ENCODE results near the gene SQSTM1. TPM values are rescaled to one million over a fixed set of nuclear protein-coding genes. Genes with fewer than 3 reads are reported as not detected.
A peak's percentile ranks its signal among the peaks of the same experiment; 100 is the strongest.

The SQSTM1 gene
- total RNA-seq, 1 donor from 2014 or later = 27.6 TPM

DNA sequence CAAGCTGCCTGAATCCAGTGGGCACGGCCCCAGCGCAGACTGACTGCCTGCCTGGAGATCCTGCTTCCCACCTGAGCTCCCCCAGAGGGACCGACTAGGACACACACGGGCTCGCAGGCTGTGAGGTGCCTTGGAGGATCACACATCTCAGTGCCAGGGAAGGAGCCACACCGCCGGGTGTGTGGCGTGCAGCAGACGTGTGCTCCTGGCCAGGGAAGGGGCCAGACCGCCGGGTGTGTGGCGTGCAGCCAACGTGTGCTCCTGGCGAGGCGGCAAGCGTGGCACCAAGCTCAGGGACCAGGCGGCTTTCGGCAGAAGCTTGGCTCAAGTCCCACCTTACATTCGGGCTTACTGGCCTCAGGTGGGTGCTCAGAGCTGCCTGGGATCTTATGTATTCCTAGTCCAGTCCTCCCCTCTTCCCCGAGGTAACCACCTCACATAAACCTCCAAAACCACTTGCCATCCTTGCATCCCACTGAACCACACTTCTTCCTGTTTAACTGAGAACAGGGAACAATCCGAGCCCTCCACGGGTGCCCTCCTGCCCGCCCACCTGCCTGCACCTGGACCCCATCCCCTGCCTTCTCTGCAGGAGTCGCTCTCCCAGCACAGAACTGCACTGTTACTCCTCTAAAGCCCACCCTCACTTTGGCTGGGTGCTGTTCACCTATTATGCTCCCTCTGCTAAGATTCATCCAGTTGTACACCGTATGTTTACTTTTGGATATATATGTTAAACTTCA lies 60.3 kb downstream of the SQSTM1 start:
- Mint-ChIP-seq H3K36me3 (peaks cover 50% of the 10 kb centered on the region), H3K4me1 (no peaks in the 10 kb centered on the region), H3K27me3 (ENCODE audit: insufficient read depth, low read depth) (peaks cover 2% of the 10 kb centered on the region), H3K4me3 (peak overlapping the region; percentile 1), H3K27ac (peak overlapping the region; percentile 12), H3K9me3 (peaks cover 32% of the 10 kb centered on the region)
- Histone ChIP-seq H3K36me3 (peaks cover 16% of the 10 kb centered on the region), H3F3A (ENCODE audit: low read depth) (no peaks in the 10 kb centered on the region), H4K20me1 (ENCODE audit: low read depth) (no peaks in the 10 kb centered on the region), H3K4me3 (no peak overlapping the region), H3K27ac (no peak overlapping the region), H2AFZ (replicated peaks) (no peak overlapping the region), H3K9ac (no peak overlapping the region), H3K9me3 (ENCODE audit: low read depth) (peaks cover 15% of the 10 kb centered on the region), H3K79me2 (ENCODE audit: low read depth) (no peaks in the 10 kb centered on the region), H3K4me1 (no peaks in the 10 kb centered on the region), H3K4me2 (no peak overlapping the region), H3K27me3 (no peaks in the 10 kb centered on the region)
- DNase-seq (ENCODE audit: low spot score) = no peak
- TF ChIP-seq, protein P1, sequence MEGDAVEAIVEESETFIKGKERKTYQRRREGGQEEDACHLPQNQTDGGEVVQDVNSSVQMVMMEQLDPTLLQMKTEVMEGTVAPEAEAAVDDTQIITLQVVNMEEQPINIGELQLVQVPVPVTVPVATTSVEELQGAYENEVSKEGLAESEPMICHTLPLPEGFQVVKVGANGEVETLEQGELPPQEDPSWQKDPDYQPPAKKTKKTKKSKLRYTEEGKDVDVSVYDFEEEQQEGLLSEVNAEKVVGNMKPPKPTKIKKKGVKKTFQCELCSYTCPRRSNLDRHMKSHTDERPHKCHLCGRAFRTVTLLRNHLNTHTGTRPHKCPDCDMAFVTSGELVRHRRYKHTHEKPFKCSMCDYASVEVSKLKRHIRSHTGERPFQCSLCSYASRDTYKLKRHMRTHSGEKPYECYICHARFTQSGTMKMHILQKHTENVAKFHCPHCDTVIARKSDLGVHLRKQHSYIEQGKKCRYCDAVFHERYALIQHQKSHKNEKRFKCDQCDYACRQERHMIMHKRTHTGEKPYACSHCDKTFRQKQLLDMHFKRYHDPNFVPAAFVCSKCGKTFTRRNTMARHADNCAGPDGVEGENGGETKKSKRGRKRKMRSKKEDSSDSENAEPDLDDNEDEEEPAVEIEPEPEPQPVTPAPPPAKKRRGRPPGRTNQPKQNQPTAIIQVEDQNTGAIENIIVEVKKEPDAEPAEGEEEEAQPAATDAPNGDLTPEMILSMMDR (IDR thresholded peaks at IDR 0.05) = no peak

DNA sequence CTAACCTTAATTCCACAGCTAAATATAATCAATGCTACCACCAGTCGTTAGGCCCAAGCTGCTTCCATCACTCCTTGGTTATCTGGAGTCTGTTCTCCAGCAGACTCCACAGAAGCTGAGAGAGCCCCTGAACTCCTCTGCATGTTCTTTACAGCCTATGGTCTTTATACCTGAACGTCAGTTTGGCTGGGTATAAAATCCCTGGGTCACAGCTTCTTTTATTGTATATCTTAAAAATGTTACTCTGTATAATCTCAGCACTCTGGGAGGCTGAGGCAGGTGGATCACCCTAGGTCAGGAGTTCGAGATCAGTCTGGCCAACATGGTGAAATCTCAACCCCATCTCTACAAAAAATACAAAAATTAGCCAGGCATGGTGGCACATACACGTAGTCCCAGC lies 61.6 kb downstream of the SQSTM1 start:
- no peaks in the 10 kb centered on the region for H3K4me1 Mint-ChIP-seq
- H4K20me1 ChIP-seq (ENCODE audit: low read depth) = no peaks in the 10 kb centered on the region
- no peaks in the 10 kb centered on the region for H3K79me2 ChIP-seq (ENCODE audit: low read depth)
- TF ChIP-seq EZH2phosphoT487 (IDR thresholded peaks at IDR 0.05) (no peak), EZH2 (IDR thresholded peaks at IDR 0.05) (no peak)
- TF ChIP-seq, protein P1 (IDR thresholded peaks at IDR 0.05) = no peak
- H3K36me3 Mint-ChIP-seq = peaks cover 60% of the 10 kb centered on the region
- no peak overlapping the region for H3K4me3 Mint-ChIP-seq
- no peak for DNase-seq (ENCODE audit: low spot score)
- H3K36me3 ChIP-seq = peaks cover 16% of the 10 kb centered on the region
- H3K9me3 ChIP-seq (ENCODE audit: low read depth) = peaks cover 15% of the 10 kb centered on the region
- no peak overlapping the region for H3K4me2 ChIP-seq
- no peaks in the 10 kb centered on the region for H3K27me3 ChIP-seq
- peaks cover 33% of the 10 kb centered on the region for H3K9me3 Mint-ChIP-seq
- no peak overlapping the region for H3K27ac ChIP-seq
- no peak overlapping the region for H3K9ac ChIP-seq
- peaks cover 2% of the 10 kb centered on the region for H3K27me3 Mint-ChIP-seq (ENCODE audit: insufficient read depth, low read depth)
- H3K4me1 ChIP-seq = no peaks in the 10 kb centered on the region
- no peaks in the 10 kb centered on the region for H3F3A ChIP-seq (ENCODE audit: low read depth)
- H2AFZ ChIP-seq (replicated peaks) = no peak overlapping the region
- no peak overlapping the region for H3K4me3 ChIP-seq
- no peak overlapping the region for H3K27ac Mint-ChIP-seq

DNA sequence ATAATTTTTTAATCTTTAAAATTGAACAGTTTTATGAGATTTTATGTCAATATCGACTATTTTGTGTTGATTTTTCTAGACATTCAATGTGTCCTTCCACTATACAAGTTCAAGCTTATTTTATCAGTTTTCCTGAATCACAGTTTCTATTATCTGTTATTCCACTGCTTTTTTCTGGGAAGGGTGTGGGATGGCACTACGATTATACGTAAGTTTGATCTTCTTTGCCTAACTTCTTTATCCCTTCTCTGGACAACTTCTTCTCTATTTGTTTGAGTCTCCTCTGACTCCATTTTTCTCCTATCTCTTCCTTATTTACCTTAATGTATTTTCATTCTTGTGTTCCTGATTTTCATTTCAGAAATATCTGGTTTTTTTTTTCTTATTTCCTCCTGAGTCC lies 62.5 kb downstream of the SQSTM1 start:
- H3K79me2 ChIP-seq (ENCODE audit: low read depth) = no peaks in the 10 kb centered on the region
- no peak overlapping the region for H3K4me2 ChIP-seq
- no peak for TF ChIP-seq EZH2 (IDR thresholded peaks at IDR 0.05)
- TF ChIP-seq EZH2phosphoT487 (IDR thresholded peaks at IDR 0.05) = no peak
- TF ChIP-seq, protein P1 (IDR thresholded peaks at IDR 0.05) = no peak
- H3K9me3 Mint-ChIP-seq = peaks cover 33% of the 10 kb centered on the region
- peaks cover 16% of the 10 kb centered on the region for H3K36me3 ChIP-seq
- no peak overlapping the region for H3K4me3 Mint-ChIP-seq
- H3K4me3 ChIP-seq = no peak overlapping the region
- peaks cover 58% of the 10 kb centered on the region for H3K36me3 Mint-ChIP-seq
- H3K27ac ChIP-seq = no peak overlapping the region
- H3K27ac Mint-ChIP-seq = no peak overlapping the region
- peaks cover 15% of the 10 kb centered on the region for H3K9me3 ChIP-seq (ENCODE audit: low read depth)
- no peaks in the 10 kb centered on the region for H3F3A ChIP-seq (ENCODE audit: low read depth)
- no peaks in the 10 kb centered on the region for H4K20me1 ChIP-seq (ENCODE audit: low read depth)
- H2AFZ ChIP-seq (replicated peaks) = no peak overlapping the region
- no peak for DNase-seq (ENCODE audit: low spot score)
- H3K9ac ChIP-seq = no peak overlapping the region
- H3K27me3 Mint-ChIP-seq (ENCODE audit: insufficient read depth, low read depth) = peaks cover 2% of the 10 kb centered on the region
- no peaks in the 10 kb centered on the region for H3K4me1 ChIP-seq
- no peaks in the 10 kb centered on the region for H3K4me1 Mint-ChIP-seq
- H3K27me3 ChIP-seq = no peaks in the 10 kb centered on the region

All from neural progenitor cell (in vitro differentiated cells).